GM12878 (cell line): Measurements from ENCODE around the gene SORBS1.

Experiments
- CTCF ChIP-seq, 3 experiments: IDR thresholded peaks in 2 of 3; conservative IDR thresholded peaks in 1 of 3; 2 replicates each; pipeline ENCODE4 v1.5.1; 2011; ENCODE audit warnings: low read depth in 3 of 3, low read length in 3 of 3, mild to moderate bottlenecking in 3 of 3, control low read depth in 2 of 3, moderate library complexity in 2 of 3, inconsistent platforms in 1 of 3, mixed read lengths in 1 of 3; ENCODE audit not compliant: control insufficient read depth in 2 of 3, insufficient read depth in 1 of 3; ENCODE audit errors: extremely low read depth in 1 of 3
- EP300 ChIP-seq, 2 experiments: fragments of 150-350 bp in 1 of 2; IDR thresholded peaks; 2 replicates each; pipeline ENCODE4 v1.6.1; 2011 to 2012; ENCODE audit warnings: low read depth in 2 of 2, low read length in 2 of 2, borderline replicate concordance in 1 of 2, improper control_type of control experiment in 1 of 2, inconsistent platforms in 1 of 2; ENCODE audit not compliant: control insufficient read depth in 1 of 2
- LARP7 ChIP-seq: fragments of 450-650 bp; IDR thresholded peaks from 2 replicates; pipeline ENCODE4 v1.6.1; 2017; ENCODE audit warnings: mild to moderate bottlenecking
- MAX ChIP-seq: IDR thresholded peaks from 2 replicates; pipeline ENCODE4 v1.6.1; 2012; ENCODE audit warnings: low read depth, low read length, improper control_type of control experiment
- POLR2A ChIP-seq: IDR thresholded peaks from 2 replicates; pipeline ENCODE4 v1.6.1; 2011; ENCODE audit warnings: low read depth, mild to moderate bottlenecking, low read length
- PRDM15 ChIP-seq: fragments of 450-650 bp; formaldehyde crosslinking; IDR thresholded peaks from 2 replicates; pipeline ENCODE4 v1.4.0; 2020; ENCODE audit warnings: mild to moderate bottlenecking, moderate library complexity
- RB1 ChIP-seq: fragments of 450-650 bp; formaldehyde crosslinking; IDR thresholded peaks from 2 replicates; pipeline ENCODE4 v1.6.1; 2017; ENCODE audit warnings: mild to moderate bottlenecking, borderline replicate concordance
- SUPT20H ChIP-seq: IDR thresholded peaks from 2 replicates; pipeline ENCODE4 v1.6.1; 2011; ENCODE audit warnings: low read depth, mild to moderate bottlenecking, low read length, moderate library complexity, borderline replicate concordance; ENCODE audit not compliant: control insufficient read depth
- TCF12 ChIP-seq: IDR thresholded peaks from 2 replicates; pipeline ENCODE4 v1.6.1; 2011; ENCODE audit warnings: low read depth, mild to moderate bottlenecking, low read length
- TCF7 ChIP-seq: IDR thresholded peaks from 2 replicates; pipeline ENCODE4 v1.6.1; 2014; ENCODE audit warnings: antibody characterized with exemption, borderline replicate concordance

GRCh38 chr10:95391581-95392216, 169.5 kb downstream of the SORBS1 start:
- TF ChIP-seq RB1 (no peak), CTCF (IDR thresholded peaks at IDR 0.05 in 2 of 3, conservative IDR thresholded peaks at IDR 0.05 in 1 of 3; ENCODE audit: control insufficient read depth in 2 of 3, extremely low read depth in 1 of 3, insufficient read depth in 1 of 3, low read depth in 3 of 3, low read length in 3 of 3) (peak in 2 of 3 experiments; percentile 3 to 18; a peak in 1 of 6 replicates), TCF7 (no peak), TCF12 (no peak), PRDM15 (CRISPR knock-in tag) (no peak), EP300 (IDR thresholded peaks at IDR 0.05; ENCODE audit: borderline replicate concordance in 1 of 2, control insufficient read depth in 1 of 2, low read depth in 2 of 2, low read length in 2 of 2) (no peak), SUPT20H (no peak), LARP7 (no peak), POLR2A (no peak), MAX (no peak)
